K562 (cell line): ENCODE measurements around the gene LST1. TPM values are rescaled to one million over a fixed set of nuclear protein-coding genes. Genes with fewer than 3 reads are reported as not detected.

Experiments
- ATF1 ChIP-seq, 2 experiments: fragments of 450-650 bp in 1 of 2; IDR thresholded peaks; 2 replicates each; pipeline ENCODE4 v1.6.1; 2016; ENCODE audit warnings: missing compliant biosample characterization in 1 of 2, missing genetic modification characterization in 1 of 2
- CTBP1 ChIP-seq: fragments of 450-650 bp; IDR thresholded peaks from 2 replicates; pipeline ENCODE4 v1.6.1; 2016; ENCODE audit warnings: borderline replicate concordance
- ETV5 ChIP-seq: sonication (generic); formaldehyde crosslinking; IDR thresholded peaks from 2 replicates; pipeline ENCODE4 v1.4.0; 2020; ENCODE audit warnings: low read depth, mild to moderate bottlenecking, missing genetic modification reagents
- FOS ChIP-seq: IDR thresholded peaks from 3 replicates; pipeline ENCODE4 v1.6.1; 2011; ENCODE audit not compliant: insufficient read length; ENCODE audit errors: extremely low read depth
- FOXP1 ChIP-seq: sonication (generic); formaldehyde crosslinking; IDR thresholded peaks from 2 replicates; pipeline ENCODE4 v1.8.0; 2022; ENCODE audit warnings: mild to moderate bottlenecking, missing genetic modification reagents
- HDAC6 ChIP-seq: IDR thresholded peaks from 2 replicates; pipeline ENCODE4 v1.6.1; 2012; ENCODE audit warnings: low read depth, mild to moderate bottlenecking, control low read depth, inconsistent platforms, low read length, moderate library complexity
- HNRNPUL1 ChIP-seq: fragments of 200-400 bp; formaldehyde crosslinking; IDR thresholded peaks from 2 replicates; pipeline ENCODE4 v1.6.1; 2017; ENCODE audit warnings: low read length
- KAT8 ChIP-seq: fragments of 450-650 bp; IDR thresholded peaks from 2 replicates; pipeline ENCODE4 v1.6.1; 2016; ENCODE audit warnings: low read depth, mild to moderate bottlenecking
- MAFG ChIP-seq: fragments of 450-650 bp; conservative IDR thresholded peaks from 2 replicates; pipeline ENCODE4 v1.6.1; 2016; ENCODE audit warnings: missing genetic modification characterization, missing compliant biosample characterization
- NFYB ChIP-seq: IDR thresholded peaks from 2 replicates; pipeline ENCODE4 v1.6.1; 2011; ENCODE audit warnings: mild to moderate bottlenecking, moderate library complexity; ENCODE audit not compliant: insufficient read length; ENCODE audit errors: extremely low read depth
- NR2F6 ChIP-seq: fragments of 450-650 bp; formaldehyde crosslinking; IDR thresholded peaks from 2 replicates; pipeline ENCODE4 v1.4.0; 2020; ENCODE audit warnings: mild to moderate bottlenecking
- RBM15 ChIP-seq: fragments of 200-400 bp; formaldehyde crosslinking; IDR thresholded peaks from 2 replicates; pipeline ENCODE4 v1.6.1; 2018; ENCODE audit warnings: mild to moderate bottlenecking, low read length, moderate library complexity; ENCODE audit not compliant: insufficient read depth
- YY1 ChIP-seq, 3 experiments: IDR thresholded peaks; 2 replicates each; pipeline ENCODE4 v1.6.1; 2011; ENCODE audit warnings: low read length in 2 of 3, mild to moderate bottlenecking in 2 of 3, moderate library complexity in 2 of 3, borderline replicate concordance in 1 of 3, control low read depth in 1 of 3, low read depth in 1 of 3; ENCODE audit not compliant: insufficient read depth in 3 of 3, insufficient replicate concordance in 2 of 3, control insufficient read depth in 1 of 3, insufficient read length in 1 of 3; ENCODE audit errors: extremely low read depth in 1 of 3
- ZC3H11A ChIP-seq: IDR thresholded peaks from 2 replicates; pipeline ENCODE4 v1.6.1; 2012; ENCODE audit warnings: low read depth, low read length, improper control_type of control experiment
- ZNF263 ChIP-seq: sonication (generic); formaldehyde crosslinking; IDR thresholded peaks from 2 replicates; pipeline ENCODE4 v1.8.0; 2022; ENCODE audit warnings: mild to moderate bottlenecking, missing genetic modification reagents, borderline replicate concordance
- polyA plus RNA-seq, 8 experiments: library from polyadenylated mRNA; depleted of rRNA in 4 of 8; stranded (reverse) in 5 of 8; unstranded in 3 of 8; fragments of >200 nt; fragmentation: Nextera tagmentation in 2 of 8; fragmentation: Illumina TruSeq in 1 of 8; extraction: Ambion mirVana in 2 of 8; extraction: Trizol in 1 of 8; gene quantifications; 2 replicates each; pipeline versions ENCODE4 v1.2.1 to v1.2.3, GENCODE V29; 2011 to 2014; ENCODE audit warnings: inconsistent platforms in 1 of 8, missing spikeins in 1 of 8
- total RNA-seq, 7 experiments: library from RNA; depleted of rRNA in 6 of 7; stranded (reverse); fragments of >200 nt in 6 of 7; fragmentation: Illumina TruSeq in 2 of 7; extraction: Trizol in 2 of 7; gene quantifications; 2 replicates each; pipeline versions ENCODE4 v1.2.1 to v1.2.3, GENCODE V29; 2011 to 2021; ENCODE audit warnings: low replicate concordance in 1 of 7
- TF ChIP-seq, protein P1 (sequence below): fragments of 250-450 bp; sonication (Bioruptor Pico); IDR thresholded peaks from 2 replicates; pipeline ENCODE4 v1.4.0; 2020; ENCODE audit warnings: mild to moderate bottlenecking
- TF ChIP-seq, protein P2 (sequence below): IDR thresholded peaks from 3 replicates; pipeline ENCODE4 v1.6.1; 2011; ENCODE audit warnings: borderline replicate concordance, mild to moderate bottlenecking; ENCODE audit not compliant: insufficient read length, insufficient read depth
- TF ChIP-seq, protein P3 (sequence below), 2 experiments: fragments of 150-350 bp in 1 of 2; IDR thresholded peaks; 2 replicates each; pipeline ENCODE4 v1.6.1; 2012 to 2016; ENCODE audit warnings: low read depth in 2 of 2, low read length in 2 of 2, mild to moderate bottlenecking in 1 of 2, moderate library complexity in 1 of 2

The LST1 gene
- total and polyA plus RNA-seq, 9 of the 15 experiments (the other 6 are each of a cell fraction or from before 2014, with no cell fraction given), result 0.82 to 7.8 (median 1.7) TPM

DNA sequence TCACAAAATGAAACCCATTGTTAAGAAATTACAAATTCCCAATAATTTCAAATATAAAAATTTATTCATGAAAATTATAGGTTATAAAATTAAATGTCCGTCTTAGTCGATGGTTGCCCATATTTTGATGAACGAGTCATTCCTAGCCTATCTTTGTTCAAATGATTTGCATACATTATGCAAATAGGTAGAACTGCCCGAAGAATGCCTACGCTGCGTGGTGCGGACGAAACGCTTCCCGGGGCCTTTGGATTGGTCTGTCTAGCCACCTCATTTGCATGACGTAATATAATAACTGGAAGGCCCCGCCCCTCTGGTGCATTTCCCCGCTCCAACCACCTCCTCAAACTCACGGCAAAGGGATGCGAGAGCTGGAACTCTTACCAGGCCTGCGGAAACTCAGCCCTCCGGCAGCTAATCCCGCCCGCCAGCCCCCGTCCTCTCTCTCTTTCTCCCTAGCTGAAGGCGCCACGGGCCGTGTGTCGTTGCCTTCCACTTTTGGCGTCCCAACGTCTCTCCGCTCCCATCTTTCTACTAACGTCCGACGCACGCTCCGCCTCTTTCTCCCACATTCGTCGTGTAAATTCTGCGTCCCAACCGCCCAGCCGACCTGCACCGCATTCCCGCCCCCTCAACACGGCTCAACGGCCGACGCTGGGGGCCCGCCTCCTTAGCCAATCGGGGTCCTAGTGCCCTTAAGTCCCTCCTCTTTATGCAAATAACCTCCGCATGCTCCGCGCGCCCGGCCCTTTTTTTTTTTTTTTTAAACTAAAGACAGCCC is 33.9 kb downstream of the LST1 start (continued):
- peak in 2 of 3 experiments; percentile 75 to 88 for TF ChIP-seq YY1 (IDR thresholded peaks at IDR 0.05; ENCODE audit: borderline replicate concordance in 1 of 3, control insufficient read depth in 1 of 3, extremely low read depth in 1 of 3, insufficient read depth in 3 of 3, insufficient read length in 1 of 3, insufficient replicate concordance in 2 of 3, low read depth in 1 of 3, low read length in 2 of 3)
- TF ChIP-seq, protein P1, sequence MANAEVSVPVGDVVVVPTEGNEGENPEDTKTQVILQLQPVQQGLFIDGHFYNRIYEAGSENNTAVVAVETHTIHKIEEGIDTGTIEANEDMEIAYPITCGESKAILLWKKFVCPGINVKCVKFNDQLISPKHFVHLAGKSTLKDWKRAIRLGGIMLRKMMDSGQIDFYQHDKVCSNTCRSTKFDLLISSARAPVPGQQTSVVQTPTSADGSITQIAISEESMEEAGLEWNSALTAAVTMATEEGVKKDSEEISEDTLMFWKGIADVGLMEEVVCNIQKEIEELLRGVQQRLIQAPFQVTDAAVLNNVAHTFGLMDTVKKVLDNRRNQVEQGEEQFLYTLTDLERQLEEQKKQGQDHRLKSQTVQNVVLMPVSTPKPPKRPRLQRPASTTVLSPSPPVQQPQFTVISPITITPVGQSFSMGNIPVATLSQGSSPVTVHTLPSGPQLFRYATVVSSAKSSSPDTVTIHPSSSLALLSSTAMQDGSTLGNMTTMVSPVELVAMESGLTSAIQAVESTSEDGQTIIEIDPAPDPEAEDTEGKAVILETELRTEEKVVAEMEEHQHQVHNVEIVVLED (CRISPR knock-in tag), result peak; percentile 87
- peak; percentile 20; the same call in 1 of the 2 replicates for TF ChIP-seq MAFG
- TF ChIP-seq ATF1 (CRISPR knock-in tag; IDR thresholded peaks at IDR 0.05), result peak; percentile 81
- peak; percentile 98 for TF ChIP-seq ATF1 (tag; IDR thresholded peaks at IDR 0.05)
- TF ChIP-seq ETV5 (CRISPR knock-in tag), result peak; percentile 51; the same call in 1 of the 2 replicates
- no peak for TF ChIP-seq HNRNPUL1
- peak; percentile 90 for TF ChIP-seq NFYB
- TF ChIP-seq FOS, result peak; percentile 61
- no peak for TF ChIP-seq ZNF263
- TF ChIP-seq NR2F6 (CRISPR knock-in tag), result peak; percentile 91
- no peak for TF ChIP-seq FOXP1 (CRISPR knock-in tag)
- peak; percentile 65; the same call in 1 of the 2 replicates for TF ChIP-seq CTBP1
- TF ChIP-seq HDAC6, result no peak
- TF ChIP-seq, protein P2, sequence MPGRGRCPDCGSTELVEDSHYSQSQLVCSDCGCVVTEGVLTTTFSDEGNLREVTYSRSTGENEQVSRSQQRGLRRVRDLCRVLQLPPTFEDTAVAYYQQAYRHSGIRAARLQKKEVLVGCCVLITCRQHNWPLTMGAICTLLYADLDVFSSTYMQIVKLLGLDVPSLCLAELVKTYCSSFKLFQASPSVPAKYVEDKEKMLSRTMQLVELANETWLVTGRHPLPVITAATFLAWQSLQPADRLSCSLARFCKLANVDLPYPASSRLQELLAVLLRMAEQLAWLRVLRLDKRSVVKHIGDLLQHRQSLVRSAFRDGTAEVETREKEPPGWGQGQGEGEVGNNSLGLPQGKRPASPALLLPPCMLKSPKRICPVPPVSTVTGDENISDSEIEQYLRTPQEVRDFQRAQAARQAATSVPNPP, result no peak
- TF ChIP-seq, protein P3, sequence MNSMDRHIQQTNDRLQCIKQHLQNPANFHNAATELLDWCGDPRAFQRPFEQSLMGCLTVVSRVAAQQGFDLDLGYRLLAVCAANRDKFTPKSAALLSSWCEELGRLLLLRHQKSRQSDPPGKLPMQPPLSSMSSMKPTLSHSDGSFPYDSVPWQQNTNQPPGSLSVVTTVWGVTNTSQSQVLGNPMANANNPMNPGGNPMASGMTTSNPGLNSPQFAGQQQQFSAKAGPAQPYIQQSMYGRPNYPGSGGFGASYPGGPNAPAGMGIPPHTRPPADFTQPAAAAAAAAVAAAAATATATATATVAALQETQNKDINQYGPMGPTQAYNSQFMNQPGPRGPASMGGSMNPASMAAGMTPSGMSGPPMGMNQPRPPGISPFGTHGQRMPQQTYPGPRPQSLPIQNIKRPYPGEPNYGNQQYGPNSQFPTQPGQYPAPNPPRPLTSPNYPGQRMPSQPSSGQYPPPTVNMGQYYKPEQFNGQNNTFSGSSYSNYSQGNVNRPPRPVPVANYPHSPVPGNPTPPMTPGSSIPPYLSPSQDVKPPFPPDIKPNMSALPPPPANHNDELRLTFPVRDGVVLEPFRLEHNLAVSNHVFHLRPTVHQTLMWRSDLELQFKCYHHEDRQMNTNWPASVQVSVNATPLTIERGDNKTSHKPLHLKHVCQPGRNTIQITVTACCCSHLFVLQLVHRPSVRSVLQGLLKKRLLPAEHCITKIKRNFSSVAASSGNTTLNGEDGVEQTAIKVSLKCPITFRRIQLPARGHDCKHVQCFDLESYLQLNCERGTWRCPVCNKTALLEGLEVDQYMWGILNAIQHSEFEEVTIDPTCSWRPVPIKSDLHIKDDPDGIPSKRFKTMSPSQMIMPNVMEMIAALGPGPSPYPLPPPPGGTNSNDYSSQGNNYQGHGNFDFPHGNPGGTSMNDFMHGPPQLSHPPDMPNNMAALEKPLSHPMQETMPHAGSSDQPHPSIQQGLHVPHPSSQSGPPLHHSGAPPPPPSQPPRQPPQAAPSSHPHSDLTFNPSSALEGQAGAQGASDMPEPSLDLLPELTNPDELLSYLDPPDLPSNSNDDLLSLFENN (IDR thresholded peaks at IDR 0.05; ENCODE audit: low read depth in 2 of 2, low read length in 2 of 2), result peak in 1 of 2 experiments; percentile 47; a peak in 1 of 4 replicates
- no peak for TF ChIP-seq ZC3H11A
- no peak for TF ChIP-seq KAT8
- TF ChIP-seq RBM15, result no peak
